Smooth muscle cell (in vitro differentiated cells): ENCODE results near the gene PDGFD. TPM values are rescaled to one million over a fixed set of nuclear protein-coding genes. Genes with fewer than 3 reads are reported as not detected.

Source experiments
- DNase-seq: peaks from one replicate; lab custom pipeline; 2025; ENCODE audit not compliant: unreplicated experiment; lab: John Stamatoyannopoulos, UW
- H2AFZ ChIP-seq: fragments of 200-600 bp; sonication (generic); 2 replicates; pipeline ENCODE4 v1.6.0; 2016; ENCODE audit warnings: antibody characterized with exemption, low read depth, mild to moderate bottlenecking
- H3F3A ChIP-seq: fragments of 200-600 bp; sonication (generic); 2 replicates; pipeline ENCODE4 v1.6.0; 2017; ENCODE audit warnings: antibody characterized with exemption, low read depth
- H3K27ac ChIP-seq: fragments of 200-600 bp; sonication (generic); 2 replicates; pipeline ENCODE4 v1.5.1; 2016; ENCODE audit warnings: low read depth, mild to moderate bottlenecking
- H3K27me3 ChIP-seq: fragments of 200-600 bp; sonication (generic); 2 replicates; pipeline ENCODE4 v1.6.1; 2016; ENCODE audit warnings: low read depth, mild to moderate bottlenecking
- H3K36me3 ChIP-seq: fragments of 200-600 bp; sonication (generic); 2 replicates; pipeline ENCODE4 v1.5.1; 2016; ENCODE audit warnings: low read depth
- H3K4me1 ChIP-seq: fragments of 200-600 bp; sonication (generic); 2 replicates; pipeline ENCODE4 v1.5.1; 2016; ENCODE audit warnings: low read depth
- H3K4me2 ChIP-seq: fragments of 200-600 bp; sonication (generic); 2 replicates; pipeline ENCODE4 v1.6.0; 2016; ENCODE audit warnings: mild to moderate bottlenecking
- H3K4me3 ChIP-seq: fragments of 200-600 bp; sonication (generic); 2 replicates; pipeline ENCODE4 v1.5.1; 2016; ENCODE audit warnings: mild to moderate bottlenecking
- H3K79me2 ChIP-seq: fragments of 200-600 bp; sonication (generic); 2 replicates; pipeline ENCODE4 v1.6.0; 2016; ENCODE audit warnings: low read depth, mild to moderate bottlenecking
- H3K9ac ChIP-seq: fragments of 200-600 bp; sonication (generic); 2 replicates; pipeline ENCODE4 v1.6.0; 2016; ENCODE audit warnings: low read depth
- H3K9me3 ChIP-seq: fragments of 200-600 bp; sonication (generic); replicated peaks from 2 replicates; pipeline ENCODE4 v1.5.1; 2016; ENCODE audit warnings: low read depth
- H4K20me1 ChIP-seq: fragments of 200-600 bp; sonication (generic); 2 replicates; pipeline ENCODE4 v1.6.0; 2016; ENCODE audit warnings: low read depth
- WGBS: methylation state at CpG from one replicate; pipeline ENCODE4 v1.1.7; 2016; ENCODE audit warnings: low lambda C conversion rate; 5-methylcytosine and 5-hydroxymethylcytosine counted together
- polyA plus RNA-seq: library from polyadenylated mRNA; unstranded; fragments of >200 nt; fragmentation: Nextera tagmentation; extraction: Ambion mirVana; gene quantifications from 2 replicates; pipeline ENCODE4 v1.2.1, GENCODE V29; 2016
- total RNA-seq: library from RNA; depleted of rRNA; stranded (reverse); fragments of >200 nt; gene quantifications from 2 replicates; pipeline ENCODE4 v1.2.3, GENCODE V29; 2014
- TF ChIP-seq, protein P1 (sequence below): fragments of 200-600 bp; sonication (generic); IDR thresholded peaks from 2 replicates; pipeline ENCODE4 v1.5.1; 2017; ENCODE audit warnings: borderline replicate concordance, mild to moderate bottlenecking, antibody characterized with exemption; ENCODE audit not compliant: insufficient read depth, poor library complexity, severe bottlenecking

Gene PDGFD
- total and polyA plus RNA-seq, 2 experiments from 2014 or later = 1.5 to 10.0 TPM

DNA sequence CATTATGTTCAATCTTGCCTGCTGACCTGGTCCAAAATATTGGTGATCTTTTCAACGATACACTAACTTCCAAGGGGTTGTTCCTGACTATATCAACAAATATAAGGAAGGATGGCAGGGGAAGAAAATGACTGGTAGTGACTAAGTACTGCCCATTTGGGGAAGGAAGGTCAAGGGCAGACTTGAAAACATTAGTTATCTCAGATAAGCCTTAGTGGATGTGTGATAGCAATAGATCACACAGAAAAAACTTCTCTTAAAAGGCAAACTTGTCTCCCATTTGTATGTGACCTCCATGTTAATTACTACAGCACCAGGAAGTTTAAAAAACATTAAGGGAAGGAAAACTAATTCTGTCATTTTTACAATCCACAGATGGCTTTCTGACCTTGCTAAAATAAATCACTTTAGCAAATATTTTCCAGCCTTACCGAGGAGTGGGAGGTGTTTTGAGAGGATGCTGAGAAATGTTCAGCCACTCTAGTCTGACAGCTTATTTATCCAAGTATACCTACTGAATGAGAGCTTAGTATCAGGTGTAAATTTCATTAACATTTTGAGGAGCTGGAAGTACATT, 215.7 kb downstream of the PDGFD start:
- 57% methylated on average over 2 of the region's 2 CpGs for WGBS
- TF ChIP-seq, protein P1, sequence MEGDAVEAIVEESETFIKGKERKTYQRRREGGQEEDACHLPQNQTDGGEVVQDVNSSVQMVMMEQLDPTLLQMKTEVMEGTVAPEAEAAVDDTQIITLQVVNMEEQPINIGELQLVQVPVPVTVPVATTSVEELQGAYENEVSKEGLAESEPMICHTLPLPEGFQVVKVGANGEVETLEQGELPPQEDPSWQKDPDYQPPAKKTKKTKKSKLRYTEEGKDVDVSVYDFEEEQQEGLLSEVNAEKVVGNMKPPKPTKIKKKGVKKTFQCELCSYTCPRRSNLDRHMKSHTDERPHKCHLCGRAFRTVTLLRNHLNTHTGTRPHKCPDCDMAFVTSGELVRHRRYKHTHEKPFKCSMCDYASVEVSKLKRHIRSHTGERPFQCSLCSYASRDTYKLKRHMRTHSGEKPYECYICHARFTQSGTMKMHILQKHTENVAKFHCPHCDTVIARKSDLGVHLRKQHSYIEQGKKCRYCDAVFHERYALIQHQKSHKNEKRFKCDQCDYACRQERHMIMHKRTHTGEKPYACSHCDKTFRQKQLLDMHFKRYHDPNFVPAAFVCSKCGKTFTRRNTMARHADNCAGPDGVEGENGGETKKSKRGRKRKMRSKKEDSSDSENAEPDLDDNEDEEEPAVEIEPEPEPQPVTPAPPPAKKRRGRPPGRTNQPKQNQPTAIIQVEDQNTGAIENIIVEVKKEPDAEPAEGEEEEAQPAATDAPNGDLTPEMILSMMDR = no peak
- no peak overlapping the region for H3K27ac ChIP-seq

DNA sequence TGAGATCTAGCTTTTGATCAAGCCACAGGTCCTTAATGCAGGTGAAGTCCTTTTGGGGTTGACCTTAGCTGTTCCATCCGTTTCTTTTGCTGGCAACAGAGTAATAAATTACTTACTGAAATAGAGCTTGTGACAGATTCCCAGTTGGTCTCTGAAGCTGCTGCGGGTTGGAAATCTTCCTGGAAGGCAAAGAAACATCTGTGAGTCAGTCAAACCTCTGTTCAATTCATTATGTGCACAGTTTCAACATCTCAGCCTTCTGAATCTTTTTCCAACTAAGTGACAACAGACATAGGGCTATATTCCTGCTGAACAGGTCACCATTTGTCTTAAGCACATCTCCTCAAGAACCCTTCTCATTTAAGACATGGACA, 216.4 kb downstream of the PDGFD start:
- Histone ChIP-seq H3K9me3 (no peaks in the 10 kb centered on the region), H4K20me1 (no peaks in the 10 kb centered on the region), H3K9ac (no peak overlapping the region), H3K79me2 (no peaks in the 10 kb centered on the region), H3K27ac (no peak overlapping the region), H2AFZ (no peak overlapping the region), H3F3A (no peaks in the 10 kb centered on the region), H3K4me3 (no peak overlapping the region), H3K4me2 (peak overlapping the region; percentile 13), H3K27me3 (no peaks in the 10 kb centered on the region), H3K4me1 (no peaks in the 10 kb centered on the region), H3K36me3 (no peaks in the 10 kb centered on the region)
- TF ChIP-seq, protein P1 = no peak
- DNase-seq = no peak
- WGBS = 37% methylated on average over 2 of the region's 2 CpGs

More for the DNA sequence above, 215.7 kb downstream of the PDGFD start:
- no peaks in the 10 kb centered on the region for H4K20me1 ChIP-seq
- no peaks in the 10 kb centered on the region for H3K79me2 ChIP-seq
- no peaks in the 10 kb centered on the region for H3K4me1 ChIP-seq
- no peaks in the 10 kb centered on the region for H3K27me3 ChIP-seq
- H3K4me3 ChIP-seq = no peak overlapping the region
- no peaks in the 10 kb centered on the region for H3K36me3 ChIP-seq
- no peak overlapping the region for H3K4me2 ChIP-seq
- no peak overlapping the region for H3K9ac ChIP-seq
- H2AFZ ChIP-seq = no peak overlapping the region
- DNase-seq = no peak
- H3F3A ChIP-seq = no peaks in the 10 kb centered on the region
- no peaks in the 10 kb centered on the region for H3K9me3 ChIP-seq

DNA sequence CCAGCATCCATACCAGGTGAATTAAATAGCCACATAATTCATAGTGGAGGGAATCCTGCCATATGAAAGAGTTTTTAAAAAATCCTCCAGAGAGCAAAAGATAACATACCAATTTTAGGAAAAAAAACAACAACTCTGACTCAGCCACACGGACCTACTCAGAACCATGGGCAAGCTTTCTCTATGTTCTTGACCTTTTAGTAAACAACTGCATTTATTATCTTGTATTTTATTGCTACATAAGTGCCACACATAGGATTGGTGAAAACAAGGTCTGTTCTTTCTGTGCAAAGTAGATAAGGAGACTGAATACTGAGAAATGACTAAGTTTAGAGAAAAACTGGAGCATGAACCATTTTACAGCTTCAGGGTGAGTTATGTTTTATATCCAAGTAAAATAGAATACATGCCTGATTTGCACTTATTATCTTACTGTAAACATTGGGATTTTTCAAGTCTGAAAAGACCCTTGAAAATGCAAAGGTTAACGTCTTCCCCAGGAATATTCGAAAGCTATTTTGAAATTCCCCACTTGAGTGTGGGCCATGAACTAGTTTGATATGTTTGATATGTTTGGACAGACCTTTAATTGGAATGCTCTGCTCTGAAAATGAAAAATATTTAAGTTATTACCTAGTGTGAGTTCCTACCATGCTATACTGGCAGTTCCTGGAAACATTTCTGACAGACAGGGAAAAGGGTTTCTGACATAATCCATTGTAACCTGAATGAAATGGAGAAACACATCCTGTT, 217.0 kb downstream of the PDGFD start:
- Histone ChIP-seq H4K20me1 (no peaks in the 10 kb centered on the region), H3K9me3 (no peaks in the 10 kb centered on the region), H2AFZ (no peak overlapping the region), H3K27ac (no peak overlapping the region), H3K9ac (no peak overlapping the region), H3F3A (no peaks in the 10 kb centered on the region), H3K4me2 (peak overlapping the region; percentile 13), H3K4me1 (no peaks in the 10 kb centered on the region), H3K4me3 (no peak overlapping the region), H3K27me3 (no peaks in the 10 kb centered on the region), H3K36me3 (no peaks in the 10 kb centered on the region), H3K79me2 (no peaks in the 10 kb centered on the region)
- no peak for DNase-seq
- 54% methylated on average over 3 of the region's 3 CpGs for WGBS
- TF ChIP-seq, protein P1 = no peak
